Uterus (tissue), 2 donors: Measurements from ENCODE around the gene FBXO46.

ENCODE experiments used
- POLR2A ChIP-seq, 2 donors: fragments of 450-650 bp; IDR thresholded peaks; one replicate each; pipeline ENCODE4 v1.6.1; 2016; ENCODE audit warnings: antibody characterized with exemption in 2 of 2, mild to moderate bottlenecking in 1 of 2, moderate library complexity in 1 of 2
- TF ChIP-seq, protein P1 (sequence below), 4 experiments: fragments of 200-600 bp in 2 of 4; fragments of 450-650 bp in 2 of 4; sonication (generic) in 2 of 4; IDR thresholded peaks; one replicate each; pipeline ENCODE4 v1.5.1; 2016 to 2019; ENCODE audit warnings: antibody characterized with exemption in 4 of 4, mild to moderate bottlenecking in 2 of 4, moderate library complexity in 1 of 4

DNA sequence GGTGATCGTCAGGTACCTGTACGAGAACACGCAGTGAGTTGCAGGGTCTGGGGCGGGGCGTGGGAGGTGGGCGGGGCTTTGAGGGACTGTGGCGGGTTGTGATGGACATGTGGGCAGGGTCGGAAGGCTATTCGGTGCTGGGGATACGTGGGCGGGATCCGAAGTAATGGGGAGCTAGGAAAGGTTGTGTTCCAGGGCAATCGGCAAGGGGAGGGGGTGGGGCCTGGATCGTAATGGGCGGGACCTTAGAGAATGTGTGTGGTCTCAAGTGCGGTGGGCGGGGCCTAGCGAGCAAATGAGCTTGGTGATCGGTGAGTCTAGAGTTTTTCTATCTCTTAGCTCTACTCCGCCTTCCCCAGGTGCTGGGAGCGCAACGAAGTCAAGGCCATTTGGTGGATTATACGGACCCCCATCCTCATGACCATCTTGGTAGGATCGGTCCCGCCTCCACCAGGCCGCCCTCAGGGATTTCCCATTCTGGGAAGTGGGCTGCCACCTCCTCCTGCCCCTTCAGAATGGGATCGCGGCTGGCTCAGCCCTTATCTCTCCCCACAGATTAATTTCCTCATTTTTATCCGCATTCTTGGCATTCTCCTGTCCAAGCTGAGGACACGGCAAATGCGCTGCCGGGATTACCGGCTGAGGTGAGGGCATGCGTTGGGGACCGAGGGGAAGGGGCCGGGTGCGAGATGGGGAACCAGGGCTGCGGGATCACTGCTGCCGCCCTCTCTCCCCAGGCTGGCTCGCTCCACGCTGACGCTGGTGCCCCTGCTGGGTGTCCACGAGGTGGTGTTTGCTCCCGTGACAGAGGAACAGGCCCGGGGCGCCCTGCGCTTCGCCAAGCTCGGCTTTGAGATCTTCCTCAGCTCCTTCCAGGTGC, 53.1 kb downstream of the FBXO46 start:
- TF ChIP-seq, protein P1, sequence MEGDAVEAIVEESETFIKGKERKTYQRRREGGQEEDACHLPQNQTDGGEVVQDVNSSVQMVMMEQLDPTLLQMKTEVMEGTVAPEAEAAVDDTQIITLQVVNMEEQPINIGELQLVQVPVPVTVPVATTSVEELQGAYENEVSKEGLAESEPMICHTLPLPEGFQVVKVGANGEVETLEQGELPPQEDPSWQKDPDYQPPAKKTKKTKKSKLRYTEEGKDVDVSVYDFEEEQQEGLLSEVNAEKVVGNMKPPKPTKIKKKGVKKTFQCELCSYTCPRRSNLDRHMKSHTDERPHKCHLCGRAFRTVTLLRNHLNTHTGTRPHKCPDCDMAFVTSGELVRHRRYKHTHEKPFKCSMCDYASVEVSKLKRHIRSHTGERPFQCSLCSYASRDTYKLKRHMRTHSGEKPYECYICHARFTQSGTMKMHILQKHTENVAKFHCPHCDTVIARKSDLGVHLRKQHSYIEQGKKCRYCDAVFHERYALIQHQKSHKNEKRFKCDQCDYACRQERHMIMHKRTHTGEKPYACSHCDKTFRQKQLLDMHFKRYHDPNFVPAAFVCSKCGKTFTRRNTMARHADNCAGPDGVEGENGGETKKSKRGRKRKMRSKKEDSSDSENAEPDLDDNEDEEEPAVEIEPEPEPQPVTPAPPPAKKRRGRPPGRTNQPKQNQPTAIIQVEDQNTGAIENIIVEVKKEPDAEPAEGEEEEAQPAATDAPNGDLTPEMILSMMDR (IDR thresholded peaks at IDR 0.05): no peak
- no peak for TF ChIP-seq POLR2A (IDR thresholded peaks at IDR 0.05)
